K562 (cell line): ENCODE measurements around the gene NMT1. TPM values are rescaled to one million over a fixed set of nuclear protein-coding genes. Genes with fewer than 3 reads are reported as not detected.

Experiments used
- CXXC5 ChIP-seq: fragments of 250-450 bp; sonication (Bioruptor Pico); IDR thresholded peaks from 2 replicates; pipeline ENCODE4 v1.8.0; 2022; ENCODE audit warnings: inconsistent platforms, mild to moderate bottlenecking, moderate library complexity
- ELF4 ChIP-seq: fragments of 450-650 bp; formaldehyde crosslinking; IDR thresholded peaks from 2 replicates; pipeline ENCODE4 v1.4.0; 2022; ENCODE audit warnings: missing genetic modification characterization
- ELK1 ChIP-seq: sonication (generic); formaldehyde crosslinking; IDR thresholded peaks from 2 replicates; pipeline ENCODE4 v1.8.1; 2022; ENCODE audit warnings: missing genetic modification reagents
- EP400 ChIP-seq: fragments of 450-650 bp; IDR thresholded peaks from 2 replicates; pipeline ENCODE4 v1.6.1; 2017; ENCODE audit warnings: antibody characterized with exemption, mild to moderate bottlenecking, moderate library complexity
- FOXK2 ChIP-seq, 2 experiments: fragments of 450-650 bp; IDR thresholded peaks in 1 of 2; conservative IDR thresholded peaks in 1 of 2; 2 replicates each; pipeline ENCODE4 v1.6.1; 2016; ENCODE audit warnings: low read depth in 2 of 2, mild to moderate bottlenecking in 1 of 2
- GATAD2A ChIP-seq: fragments of 450-650 bp; IDR thresholded peaks from 2 replicates; pipeline ENCODE4 v1.6.1; 2017
- HCFC1 ChIP-seq: IDR thresholded peaks from 2 replicates; pipeline ENCODE4 v1.6.1; 2012; ENCODE audit warnings: low read depth, low read length, improper control_type of control experiment
- ID3 ChIP-seq, 2 experiments: fragments of 250-450 bp in 1 of 2; fragments of 450-650 bp in 1 of 2; sonication (Bioruptor Pico) in 1 of 2; IDR thresholded peaks; 2 replicates each; pipeline versions ENCODE4 v1.6.1 to v1.8.0; 2016 to 2021; ENCODE audit warnings: mild to moderate bottlenecking in 2 of 2, moderate library complexity in 2 of 2, missing compliant biosample characterization in 1 of 2, missing genetic modification characterization in 1 of 2
- IRF2 ChIP-seq: sonication (generic); formaldehyde crosslinking; IDR thresholded peaks from 2 replicates; pipeline ENCODE4 v1.8.1; 2022; ENCODE audit warnings: mild to moderate bottlenecking, missing genetic modification reagents
- POLR2AphosphoS5 ChIP-seq: IDR thresholded peaks from 2 replicates; pipeline ENCODE4 v1.6.1; 2011; ENCODE audit warnings: mild to moderate bottlenecking, low read depth, low read length, moderate library complexity; ENCODE audit not compliant: control insufficient read depth, insufficient read depth
- RAD51 ChIP-seq: fragments of 450-650 bp; IDR thresholded peaks from 2 replicates; pipeline ENCODE4 v1.7.1; 2016; ENCODE audit warnings: low read depth, mild to moderate bottlenecking, borderline replicate concordance
- RBBP5 ChIP-seq: fragments of 200-600 bp; sonication (generic); IDR thresholded peaks from 2 replicates; pipeline ENCODE4 v1.6.1; 2012; ENCODE audit warnings: borderline replicate concordance, mild to moderate bottlenecking, low read length, control low read depth, inconsistent platforms; ENCODE audit not compliant: insufficient read depth, poor library complexity, severe bottlenecking
- YY1 ChIP-seq, 3 experiments: IDR thresholded peaks; 2 replicates each; pipeline ENCODE4 v1.6.1; 2011; ENCODE audit warnings: low read length in 2 of 3, mild to moderate bottlenecking in 2 of 3, moderate library complexity in 2 of 3, borderline replicate concordance in 1 of 3, control low read depth in 1 of 3, low read depth in 1 of 3; ENCODE audit not compliant: insufficient read depth in 3 of 3, insufficient replicate concordance in 2 of 3, control insufficient read depth in 1 of 3, insufficient read length in 1 of 3; ENCODE audit errors: extremely low read depth in 1 of 3
- ZC3H11A ChIP-seq: IDR thresholded peaks from 2 replicates; pipeline ENCODE4 v1.6.1; 2012; ENCODE audit warnings: low read depth, low read length, improper control_type of control experiment
- ZKSCAN8 ChIP-seq: fragments of 200-800 bp; sonication (Bioruptor generic); IDR thresholded peaks from 2 replicates; pipeline ENCODE4 v1.6.1; 2016; ENCODE audit warnings: missing genetic modification characterization, missing compliant biosample characterization
- ZNF134 ChIP-seq: fragments of 250-450 bp; sonication (Bioruptor Pico); conservative IDR thresholded peaks from 2 replicates; pipeline ENCODE4 v1.4.0; 2020
- ZNF23 ChIP-seq: fragments of 250-450 bp; sonication (Bioruptor Pico); IDR thresholded peaks from 2 replicates; pipeline ENCODE4 v1.4.0; 2020; ENCODE audit warnings: mild to moderate bottlenecking
- ZNF518B ChIP-seq: fragments of 250-450 bp; sonication (Bioruptor Pico); IDR thresholded peaks from 2 replicates; pipeline ENCODE4 v1.5.0; 2021; ENCODE audit warnings: mild to moderate bottlenecking, moderate library complexity
- polyA plus RNA-seq, 8 experiments: library from polyadenylated mRNA; depleted of rRNA in 4 of 8; stranded (reverse) in 5 of 8; unstranded in 3 of 8; fragments of >200 nt; fragmentation: Nextera tagmentation in 2 of 8; fragmentation: Illumina TruSeq in 1 of 8; extraction: Ambion mirVana in 2 of 8; extraction: Trizol in 1 of 8; gene quantifications; 2 replicates each; pipeline versions ENCODE4 v1.2.1 to v1.2.3, GENCODE V29; 2011 to 2014; ENCODE audit warnings: inconsistent platforms in 1 of 8, missing spikeins in 1 of 8
- total RNA-seq, 7 experiments: library from RNA; depleted of rRNA in 6 of 7; stranded (reverse); fragments of >200 nt in 6 of 7; fragmentation: Illumina TruSeq in 2 of 7; extraction: Trizol in 2 of 7; gene quantifications; 2 replicates each; pipeline versions ENCODE4 v1.2.1 to v1.2.3, GENCODE V29; 2011 to 2021; ENCODE audit warnings: low replicate concordance in 1 of 7

Gene NMT1
- total and polyA plus RNA-seq, 9 of the 15 experiments (the other 6 are each of a cell fraction or from before 2014, with no cell fraction given) = 86.7 to 569 (median 213) TPM

- TF ChIP-seq EP400 (no peak), ELF4 (CRISPR knock-in tag) (no peak), FOXK2 (conservative IDR thresholded peaks at IDR 0.05 in 1 of 2, IDR thresholded peaks at IDR 0.05 in 1 of 2; ENCODE audit: low read depth in 2 of 2) (no peak), GATAD2A (no peak), HCFC1 (no peak), ELK1 (CRISPR knock-in tag) (no peak), POLR2AphosphoS5 (no peak; the same call in 1 of the 2 replicates), ZNF23 (no peak), CXXC5 (CRISPR knock-in tag) (no peak), ZC3H11A (no peak), ZNF518B (no peak), YY1 (IDR thresholded peaks at IDR 0.05; ENCODE audit: borderline replicate concordance in 1 of 3, control insufficient read depth in 1 of 3, extremely low read depth in 1 of 3, insufficient read depth in 3 of 3, insufficient read length in 1 of 3, insufficient replicate concordance in 2 of 3, low read depth in 1 of 3, low read length in 2 of 3) (peak in 1 of 3 experiments; percentile 21), ID3 (CRISPR knock-in tag; IDR thresholded peaks at IDR 0.05) (no peak), ID3 (tag; IDR thresholded peaks at IDR 0.05) (no peak), ZKSCAN8 (CRISPR knock-in tag) (0 out of 2 replicates have a peak, but pooled peaks have one; percentile 27), RBBP5 (no peak), RAD51 (no peak), ZNF134 (0 out of 2 replicates have a peak, but pooled peaks have one; percentile 51), IRF2 (CRISPR knock-in tag) (no peak)
Observed at GRCh38 chr17:45050481-45051059, 10.5 kb upstream of the NMT1 start (continued).
